IPS-NIHi7 (cell line): Measurements from ENCODE around the gene ADCY9.
"Not testable (repeated sequence)": the region's sequence is repeated elsewhere in the genome, so short reads cannot be mapped to it uniquely, and the experiment has no call there.

Source experiments
- DNase-seq: peaks from one replicate; pipeline ENCODE4 v3.0.0; 2012; ENCODE audit warnings: mixed read lengths; ENCODE audit errors: extremely low spot score

The ADCY9 gene

DNA sequence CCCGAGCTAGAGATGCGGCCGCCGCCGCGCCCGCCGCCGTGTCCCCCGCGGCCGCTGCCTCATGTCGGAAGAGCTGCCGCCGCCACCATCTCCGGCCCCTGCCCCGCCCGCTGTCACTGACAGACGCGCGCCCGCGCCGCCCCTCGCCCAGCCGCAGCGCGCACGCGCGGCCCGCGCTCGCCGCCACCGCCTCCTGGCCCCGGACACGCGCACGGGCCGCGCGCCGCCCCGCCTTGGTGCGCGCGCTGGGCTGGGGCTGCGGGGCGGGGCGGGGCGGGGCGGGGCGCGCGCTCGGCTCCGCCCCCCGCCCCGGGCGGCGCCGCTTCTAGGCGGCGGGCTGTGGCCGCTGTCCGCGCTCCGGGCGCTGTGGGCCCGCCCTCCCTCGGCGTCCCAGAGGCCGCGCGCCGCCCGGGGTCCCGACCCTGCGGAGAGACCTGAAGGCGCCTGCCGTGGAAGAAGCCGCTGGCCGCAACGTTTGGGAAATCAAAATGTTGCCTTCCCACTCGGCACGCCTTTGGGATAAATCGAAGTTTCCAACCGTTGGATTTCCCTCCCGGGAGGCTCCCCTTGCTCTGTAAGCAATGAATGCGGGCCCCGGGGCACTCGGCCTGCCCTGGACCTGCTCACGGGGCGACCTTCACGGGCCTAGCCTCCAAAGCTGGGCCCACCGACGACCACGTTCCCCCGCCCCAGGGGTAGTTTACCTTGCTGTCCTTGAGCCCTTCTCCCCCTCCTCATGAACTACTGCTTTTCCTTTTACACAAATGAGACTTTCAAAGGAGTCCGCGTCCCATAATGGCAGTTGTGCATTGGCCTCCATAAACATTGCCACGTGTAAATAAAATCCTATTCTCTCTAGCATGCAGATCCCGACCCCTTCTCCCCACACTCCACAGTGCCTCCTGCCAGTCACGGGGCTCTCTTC is at the start of gene ADCY9:
ADCY9 (minus strand) TSS at position 118 of the 925 bp plus-strand sequence. CDS start 1,000 bp downstream, outside the sequence.
- peak; percentile 99 for DNase-seq

DNA sequence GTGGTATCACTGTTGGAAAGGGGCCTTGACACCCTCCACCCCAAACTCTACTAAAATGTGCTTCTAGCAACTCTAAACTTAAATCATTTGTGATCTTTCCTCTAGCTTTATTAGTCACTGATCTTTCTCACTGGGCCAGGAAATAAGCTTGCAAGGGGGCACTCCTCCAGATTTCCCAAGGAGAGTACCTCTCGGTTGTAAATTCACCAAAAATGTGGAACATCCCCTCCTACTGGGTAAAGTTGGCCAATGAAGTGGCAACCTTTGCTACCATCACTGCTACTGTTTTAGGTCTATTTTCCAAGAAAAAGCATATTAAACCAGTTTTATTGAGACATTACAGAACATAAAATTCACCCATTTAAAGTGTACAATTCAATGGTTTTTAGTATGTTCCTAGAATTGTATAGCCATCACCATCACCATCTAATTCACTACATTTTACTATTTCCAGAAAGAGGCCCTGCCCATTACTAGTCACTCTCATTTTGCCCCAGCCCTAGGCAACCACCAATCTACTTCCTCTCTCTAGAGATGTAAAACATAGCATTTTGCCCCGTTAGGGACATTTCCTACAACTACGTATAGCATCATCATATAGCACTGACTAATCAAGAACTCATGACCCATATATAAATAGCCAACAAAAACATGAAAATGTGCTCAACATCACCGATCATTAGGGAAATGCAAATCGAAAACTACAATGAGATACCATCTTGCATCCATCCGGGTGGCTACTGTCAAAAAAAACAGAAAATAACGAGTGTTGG is 44.6 kb upstream of the ADCY9 start:
- DNase-seq: no peak

DNA sequence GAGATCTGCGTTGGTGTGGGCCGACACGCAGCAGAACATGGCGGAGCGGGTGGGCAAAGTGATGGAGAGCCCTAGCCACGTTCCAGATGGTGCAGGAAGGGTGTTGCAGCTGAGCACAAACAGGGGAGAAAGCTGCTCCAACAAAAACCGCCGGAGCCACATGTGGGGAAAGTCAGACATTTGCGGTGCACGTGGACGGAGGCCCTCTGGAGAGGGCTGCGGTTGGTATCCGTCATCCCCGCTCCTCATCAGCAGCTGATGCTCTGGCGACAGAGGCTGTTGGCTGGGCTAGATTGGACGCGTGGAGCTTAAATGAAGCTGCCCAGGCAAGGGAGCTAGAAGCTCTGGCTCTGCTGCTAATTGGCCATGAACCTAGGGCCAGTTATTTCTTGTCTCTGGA is 43.5 kb upstream of the ADCY9 start:
- no peak for DNase-seq

DNA sequence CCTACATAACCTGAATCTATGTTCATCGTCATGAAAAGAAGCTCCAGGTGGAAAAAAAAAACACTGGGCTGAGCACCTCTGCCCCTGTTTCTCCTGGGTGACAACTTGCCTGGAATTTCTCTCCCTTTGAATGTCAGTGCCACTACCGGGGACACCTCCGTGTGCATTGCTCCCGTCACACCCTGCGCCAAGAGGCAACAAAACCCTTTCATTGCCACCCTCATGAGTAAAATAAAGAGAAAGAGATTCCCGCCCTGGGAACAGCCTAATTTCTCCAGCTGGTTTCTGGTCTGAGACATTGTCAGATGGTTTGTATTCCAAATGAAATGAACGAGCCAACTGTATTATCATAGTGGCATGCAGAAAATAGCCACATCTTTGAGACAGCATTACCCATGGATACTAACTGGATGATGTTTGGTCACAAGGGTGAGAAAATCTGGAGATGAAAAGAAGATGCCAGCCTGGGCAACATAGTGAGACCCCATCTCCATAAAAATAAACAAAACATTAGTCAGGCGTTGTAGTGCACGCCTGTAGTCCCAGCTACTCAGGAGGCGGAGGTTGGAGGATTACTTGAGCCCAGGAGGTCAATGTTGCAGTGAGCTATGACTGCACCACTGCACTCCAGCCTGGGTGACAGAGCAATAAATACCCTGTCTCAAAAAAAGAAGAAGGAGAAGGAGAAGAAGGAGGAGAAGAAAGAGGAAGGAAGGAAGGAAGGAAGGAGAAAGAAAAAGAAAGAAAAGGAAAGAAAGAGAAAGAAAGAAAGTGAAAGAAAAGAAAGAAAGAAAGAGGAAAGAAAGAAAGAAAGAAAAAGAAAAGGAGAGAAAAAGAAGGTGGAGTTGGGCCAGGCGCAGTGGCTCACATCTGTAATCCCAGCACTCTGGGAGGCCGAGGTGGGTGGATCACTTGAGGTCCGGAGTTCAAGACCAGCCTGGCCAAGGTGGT is 42.2 kb upstream of the ADCY9 start:
- no peak for DNase-seq

- DNase-seq: no peak
These were observed 41.2 kb upstream of the ADCY9 start for GRCh38 chr16:4157376-4157825.

DNA sequence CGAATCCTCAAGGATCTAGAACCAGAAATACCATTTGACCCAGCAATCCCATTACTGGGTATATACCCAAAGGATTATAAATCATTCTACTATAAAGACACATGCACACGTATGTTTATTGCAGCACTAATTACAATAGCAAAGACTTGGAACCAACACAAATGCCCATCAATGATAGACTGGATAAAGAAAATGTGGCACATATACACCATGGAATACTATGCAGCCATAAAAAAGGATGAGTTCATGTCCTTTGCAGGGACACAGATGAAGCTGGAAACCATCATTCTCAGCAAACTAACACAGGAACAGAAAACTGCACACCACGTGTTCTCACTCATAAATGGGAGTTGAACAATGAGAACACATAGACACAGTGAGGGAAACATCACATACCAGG is 40.3 kb upstream of the ADCY9 start:
- not testable (repeated sequence) for DNase-seq

DNA sequence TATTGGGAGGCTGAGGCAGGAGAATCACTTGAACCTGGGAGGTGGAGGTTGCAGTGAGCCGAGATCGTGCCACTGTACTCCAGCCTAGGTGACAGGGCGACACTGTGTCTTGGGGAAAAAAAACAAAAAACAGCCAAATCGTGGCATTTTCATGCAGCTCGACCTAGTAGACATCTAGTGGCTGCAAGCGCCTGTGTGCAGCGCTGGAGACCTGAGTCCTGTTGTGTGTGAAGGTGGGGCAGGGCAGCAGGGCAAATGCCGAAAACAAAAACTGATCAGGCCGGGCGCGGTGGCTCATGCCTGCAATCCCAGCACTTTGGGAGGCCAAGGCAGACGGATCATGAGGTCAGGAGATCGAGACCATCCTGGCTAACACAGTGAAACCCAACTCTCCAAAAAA is 37.1 kb upstream of the ADCY9 start:
- not testable (repeated sequence) for DNase-seq

GRCh38 chr16:4152267-4152666 is 36.0 kb upstream of the ADCY9 start:
- DNase-seq: no peak

GRCh38 chr16:4147236-4147635 is 31.0 kb upstream of the ADCY9 start:
- no peak for DNase-seq

- DNase-seq: no peak
These were observed 26.0 kb upstream of the ADCY9 start for GRCh38 chr16:4142268-4142667.

DNA sequence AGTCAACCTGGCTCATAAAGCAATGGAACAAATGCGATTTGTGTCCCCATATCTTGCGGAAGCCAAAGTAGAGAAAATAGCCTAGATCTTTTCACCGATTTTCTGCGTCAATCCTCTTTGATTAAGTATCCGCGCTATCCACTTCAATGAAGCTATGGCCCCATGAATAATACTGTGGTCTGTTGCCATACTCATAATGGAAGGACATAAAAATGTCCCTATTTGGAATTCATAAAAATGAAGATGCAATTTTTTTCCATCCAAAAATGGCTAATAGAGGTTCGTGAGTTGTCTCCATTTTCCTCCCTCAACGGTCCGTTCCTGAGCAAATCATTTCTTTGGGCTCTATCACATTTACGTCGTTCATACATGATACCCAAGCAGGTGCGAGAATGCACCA is 25.4 kb upstream of the ADCY9 start:
- DNase-seq: no peak

DNA sequence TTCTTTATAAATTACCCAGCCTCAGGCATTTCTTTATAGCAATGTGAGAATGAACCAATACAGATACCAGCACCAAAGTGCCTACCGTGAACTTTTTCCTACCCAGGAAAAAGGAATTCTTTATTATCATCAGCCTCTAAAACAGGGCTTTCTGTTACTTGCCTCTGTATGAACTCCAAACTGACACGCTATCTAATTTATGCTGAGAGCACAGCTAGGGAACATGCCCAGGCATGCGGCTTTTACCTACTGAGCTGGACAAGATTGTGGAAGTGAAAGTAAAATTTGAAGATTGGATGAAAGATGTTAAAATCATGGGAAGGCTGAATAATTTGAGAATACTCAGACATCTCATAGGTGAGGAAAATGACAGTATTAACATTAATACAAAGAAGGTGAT is 24.4 kb upstream of the ADCY9 start:
- DNase-seq: no peak

- DNase-seq: no peak
These were observed 23.7 kb upstream of the ADCY9 start for GRCh38 chr16:4139968-4140367.

- no peak for DNase-seq
These were observed 22.5 kb upstream of the ADCY9 start for GRCh38 chr16:4138713-4139112.

DNA sequence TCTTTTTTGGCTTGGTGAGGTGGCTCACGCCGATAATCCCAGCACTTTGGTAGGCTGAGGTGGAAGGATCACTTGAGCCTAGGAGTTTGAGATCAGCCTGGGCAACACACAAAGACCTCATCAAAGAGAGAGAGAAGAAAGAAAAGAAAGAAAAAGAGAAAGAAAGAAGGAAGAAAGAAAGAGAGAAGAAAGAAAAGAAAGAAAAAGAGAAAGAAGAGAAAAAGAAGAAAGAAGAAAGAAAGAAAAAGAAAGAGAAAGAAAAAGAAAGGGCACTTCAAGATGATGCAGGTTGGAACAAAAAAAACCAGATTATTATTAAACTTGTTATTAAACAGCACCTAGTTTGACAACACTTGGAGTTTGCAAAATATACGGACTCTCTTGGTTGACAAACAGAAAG is 21.2 kb upstream of the ADCY9 start:
- DNase-seq: no peak

- peak; percentile 60 for DNase-seq
These were observed 20.1 kb upstream of the ADCY9 start for GRCh38 chr16:4136229-4136813.

GRCh38 chr16:4135537-4135936 is 19.3 kb upstream of the ADCY9 start:
- no peak for DNase-seq

- peak; percentile 69 for DNase-seq
These were observed 17.7 kb upstream of the ADCY9 start for GRCh38 chr16:4133897-4134372.

DNA sequence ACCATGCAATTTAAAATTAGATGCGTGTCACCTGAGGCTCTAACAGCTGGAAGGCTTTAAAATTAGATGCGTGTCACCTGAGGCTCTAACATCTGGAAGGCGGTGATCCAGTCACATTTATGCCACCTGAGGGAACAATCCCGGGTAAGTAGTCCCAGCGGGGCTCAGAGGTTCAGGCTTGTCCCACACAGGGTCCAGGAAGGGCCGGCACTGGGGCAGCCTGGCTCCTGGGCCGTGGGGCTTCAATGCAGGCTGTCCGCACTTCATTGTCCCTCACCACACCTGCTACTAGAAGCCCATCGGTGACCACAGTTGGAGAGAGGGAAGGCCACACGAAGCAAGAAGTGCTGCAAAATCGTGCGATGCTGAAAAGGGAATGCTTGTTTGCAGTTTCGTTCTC is 15.4 kb upstream of the ADCY9 start:
- no peak for DNase-seq

GRCh38 chr16:4124535-4125294 is 8.5 kb upstream of the ADCY9 start:
- no peak for DNase-seq
